WTC11 (cell line): ENCODE measurements around the gene TMEM41B. TPM values are rescaled to one million over a fixed set of nuclear protein-coding genes. Genes with fewer than 3 reads are reported as not detected.
A peak's percentile ranks its signal among the peaks of the same experiment; 100 is the strongest.
"Not testable (repeated sequence)": the region's sequence is repeated elsewhere in the genome, so short reads cannot be mapped to it uniquely, and the experiment has no call there.

Source experiments
- ATAC-seq: fragments of 200-7000 bp; cut with Tn5 transposase; 2 replicates; pipeline ENCODE4 v1.10.0; 2021; ENCODE audit warnings: mild to moderate bottlenecking, moderate library complexity
- CTCF ChIA-PET: fragments of 300-600 bp; sonication (Branson Sonifier 250); formaldehyde crosslinking; loops from one replicate; lab custom pipeline; 2021; ENCODE audit warnings: antibody characterized with exemption; lab: Charles Lee
- POLR2A ChIA-PET: fragments of 350-600 bp; sonication (Branson Sonifier 250); formaldehyde crosslinking; loops from one replicate; lab custom pipeline; 2021; ENCODE audit warnings: antibody characterized with exemption; lab: Charles Lee
- DNase-seq: peaks from one replicate; pipeline ENCODE4 v3.0.0; 2021; ENCODE audit warnings: low spot score
- H3K27ac Mint-ChIP-seq: 2 replicates; pipeline ENCODE4 v1.8.0; 2021; ENCODE audit warnings: mixed read lengths
- H3K27me3 Mint-ChIP-seq: 2 replicates; pipeline ENCODE4 v1.8.0; 2021; ENCODE audit warnings: low read depth, mild to moderate bottlenecking, moderate library complexity, mixed read lengths
- H3K36me3 Mint-ChIP-seq: 2 replicates; pipeline ENCODE4 v1.8.0; 2021; ENCODE audit warnings: mixed read lengths
- H3K4me1 Mint-ChIP-seq: 2 replicates; pipeline ENCODE4 v1.8.0; 2022; ENCODE audit warnings: mixed read lengths
- H3K4me3 Mint-ChIP-seq: 2 replicates; pipeline ENCODE4 v1.8.0; 2021; ENCODE audit warnings: mild to moderate bottlenecking, moderate library complexity, mixed read lengths
- H3K9me3 Mint-ChIP-seq: 2 replicates; pipeline ENCODE4 v1.8.0; 2021; ENCODE audit warnings: mixed read lengths
- ARID4B ChIP-seq: sonication (generic); formaldehyde crosslinking; IDR thresholded peaks from 2 replicates; pipeline ENCODE4 v1.8.0; 2023; ENCODE audit warnings: missing genetic modification reagents, mild to moderate bottlenecking, borderline replicate concordance
- ATF2 ChIP-seq: sonication (generic); formaldehyde crosslinking; IDR thresholded peaks from 2 replicates; pipeline ENCODE4 v1.8.1; 2022; ENCODE audit warnings: low read depth, missing genetic modification reagents, borderline replicate concordance
- E2F4 ChIP-seq: sonication (generic); formaldehyde crosslinking; IDR thresholded peaks from 2 replicates; pipeline ENCODE4 v1.8.1; 2022; ENCODE audit warnings: low read depth, mild to moderate bottlenecking, moderate library complexity, missing genetic modification reagents, borderline replicate concordance
- ESRRA ChIP-seq: sonication (generic); formaldehyde crosslinking; IDR thresholded peaks from 2 replicates; pipeline ENCODE4 v1.8.1; 2022; ENCODE audit warnings: mild to moderate bottlenecking, missing genetic modification reagents, borderline replicate concordance
- FOXJ3 ChIP-seq: sonication (generic); formaldehyde crosslinking; IDR thresholded peaks from 2 replicates; pipeline ENCODE4 v1.9.0; 2021; ENCODE audit warnings: missing genetic modification reagents, mild to moderate bottlenecking, borderline replicate concordance
- GABPB1 ChIP-seq: sonication (generic); formaldehyde crosslinking; IDR thresholded peaks from 2 replicates; pipeline ENCODE4 v1.8.1; 2023; ENCODE audit warnings: mild to moderate bottlenecking, missing genetic modification reagents
- IRF2 ChIP-seq: sonication (generic); formaldehyde crosslinking; IDR thresholded peaks from 2 replicates; pipeline ENCODE4 v1.8.0; 2022; ENCODE audit warnings: low read depth, missing genetic modification reagents, borderline replicate concordance
- MXD4 ChIP-seq: fragments of 250-450 bp; sonication (Bioruptor Pico); IDR thresholded peaks from 2 replicates; pipeline ENCODE4 v1.8.0; 2021; ENCODE audit warnings: mild to moderate bottlenecking, moderate library complexity, borderline replicate concordance
- MYBL2 ChIP-seq: sonication (generic); formaldehyde crosslinking; IDR thresholded peaks from 2 replicates; pipeline ENCODE4 v1.8.1; 2023; ENCODE audit warnings: mild to moderate bottlenecking, moderate library complexity, missing genetic modification reagents
- NFATC4 ChIP-seq: fragments of 250-450 bp; sonication (Bioruptor Pico); IDR thresholded peaks from 2 replicates; pipeline ENCODE4 v1.9.0; 2021; ENCODE audit warnings: mild to moderate bottlenecking
- NR2C2 ChIP-seq: sonication (generic); formaldehyde crosslinking; IDR thresholded peaks from 2 replicates; pipeline ENCODE4 v1.8.0; 2022; ENCODE audit warnings: mild to moderate bottlenecking, missing genetic modification reagents
- PRRX2 ChIP-seq: fragments of 250-450 bp; sonication (Bioruptor Pico); IDR thresholded peaks from 2 replicates; pipeline ENCODE4 v1.8.0; 2021; ENCODE audit warnings: mild to moderate bottlenecking
- SP1 ChIP-seq: sonication (generic); formaldehyde crosslinking; conservative IDR thresholded peaks from 2 replicates; pipeline ENCODE4 v1.8.1; 2022; ENCODE audit warnings: missing genetic modification reagents
- ZNF281 ChIP-seq: sonication (generic); formaldehyde crosslinking; IDR thresholded peaks from 2 replicates; pipeline ENCODE4 v1.8.0; 2023; ENCODE audit warnings: mild to moderate bottlenecking, missing genetic modification reagents
- ZNF317 ChIP-seq: sonication (generic); formaldehyde crosslinking; IDR thresholded peaks from 2 replicates; pipeline ENCODE4 v1.8.1; 2023; ENCODE audit warnings: low read depth, mild to moderate bottlenecking, moderate library complexity, missing genetic modification reagents, borderline replicate concordance
- ZNF423 ChIP-seq: fragments of 250-450 bp; sonication (Bioruptor Pico); IDR thresholded peaks from 2 replicates; pipeline ENCODE4 v2.1.2; 2022; ENCODE audit warnings: mild to moderate bottlenecking, moderate library complexity
- ZNF671 ChIP-seq: fragments of 250-450 bp; sonication (Bioruptor Pico); IDR thresholded peaks from 2 replicates; pipeline ENCODE4 v1.8.0; 2021; ENCODE audit warnings: mild to moderate bottlenecking
- total RNA-seq: library from RNA; stranded (reverse); gene quantifications from 3 replicates; pipeline ENCODE4 v1.2.3, GENCODE V29; 2021

Gene TMEM41B
- total RNA-seq, 1 experiment from 2014 or later: 45.8 TPM

GRCh38 chr11:9351321-9351881 is 37.0 kb upstream of the TMEM41B start:
- ATAC-seq: no peak
- Mint-ChIP-seq H3K27ac (no peak overlapping the region), H3K4me3 (no peak overlapping the region), H3K36me3 (no peaks in the 10 kb centered on the region), H3K9me3 (peaks cover 3% of the 10 kb centered on the region; the same call in 1 of the 2 replicates), H3K4me1 (peaks cover 24% of the 10 kb centered on the region), H3K27me3 (no peaks in the 10 kb centered on the region)
- CTCF ChIA-PET: no interaction called here
- no peak for DNase-seq
- POLR2A ChIA-PET: no interaction called here
- TF ChIP-seq IRF2 (CRISPR knock-in tag) (no peak), NR2C2 (no peak), ZNF423 (no peak), ZNF317 (CRISPR knock-in tag) (no peak)

GRCh38 chr11:9347779-9348178 is 33.4 kb upstream of the TMEM41B start:
- not testable (repeated sequence) for H3K9me3 Mint-ChIP-seq, DNase-seq

GRCh38 chr11:9347100-9347499 is 32.7 kb upstream of the TMEM41B start:
- H3K4me3 Mint-ChIP-seq: no peak overlapping the region
- DNase-seq (no peak), ATAC-seq (no peak; the same call in 1 of the 2 replicates)
- H3K27ac Mint-ChIP-seq: 0 out of 2 replicates have a peak overlapping the region, but pooled peaks have one; percentile 38
- no peaks in the 10 kb centered on the region for H3K27me3 Mint-ChIP-seq
- no peaks in the 10 kb centered on the region for H3K36me3 Mint-ChIP-seq
- H3K9me3 Mint-ChIP-seq: no peaks in the 10 kb centered on the region
- POLR2A ChIA-PET: interaction anchor here (0.5 to 0.7 kb wide), 2 partner anchors 14 to 462 kb away, joined by 3 to 4 read pairs; no protein-coding TSS in a partner anchor
- TF ChIP-seq ZNF671 (no peak), PRRX2 (CRISPR knock-in tag) (no peak), GABPB1 (CRISPR knock-in tag) (no peak), E2F4 (CRISPR knock-in tag) (no peak), MYBL2 (CRISPR knock-in tag) (no peak), SP1 (CRISPR knock-in tag) (no peak)
- CTCF ChIA-PET: interaction anchor here (1.2 kb wide), 1 partner anchor 188 kb away, joined by 3 read pairs; no protein-coding TSS in a partner anchor
- H3K4me1 Mint-ChIP-seq: peaks cover 24% of the 10 kb centered on the region

More at GRCh38 chr11:9347779-9348178, 33.4 kb upstream of the TMEM41B start:
- peaks cover 24% of the 10 kb centered on the region for H3K4me1 Mint-ChIP-seq
- ChIA-PET CTCF (interaction anchor here (0.6 to 1.2 kb wide), 3 partner anchors 35 to 474 kb away, joined by 3 to 10 read pairs (median 6); no protein-coding TSS in a partner anchor), POLR2A (interaction anchor here (0.6 kb wide), 1 partner anchor 182 kb away, joined by 3 read pairs; no protein-coding TSS in a partner anchor)
- H3K27me3 Mint-ChIP-seq, ATAC-seq, H3K4me3 Mint-ChIP-seq, H3K36me3 Mint-ChIP-seq, H3K27ac Mint-ChIP-seq: not testable (repeated sequence)

- no peaks in the 10 kb centered on the region for H3K27me3 Mint-ChIP-seq
- no peak for ATAC-seq
- ChIA-PET CTCF (no interaction called here), POLR2A (no interaction called here)
- no peaks in the 10 kb centered on the region for H3K9me3 Mint-ChIP-seq
- peaks cover 23% of the 10 kb centered on the region for H3K4me1 Mint-ChIP-seq
- H3K36me3 Mint-ChIP-seq: no peaks in the 10 kb centered on the region
- no peak overlapping the region for H3K27ac Mint-ChIP-seq
- DNase-seq: no peak
- no peak overlapping the region for H3K4me3 Mint-ChIP-seq
- TF ChIP-seq ESRRA (CRISPR knock-in tag) (no peak), NFATC4 (CRISPR knock-in tag) (no peak), FOXJ3 (no peak), ATF2 (no peak), MXD4 (no peak), ARID4B (CRISPR knock-in tag) (no peak), ZNF281 (CRISPR knock-in tag) (no peak)
These were observed 29.8 kb upstream of the TMEM41B start for GRCh38 chr11:9344061-9344680.
